ENCODE measurements around the gene TANC1.

DNA sequence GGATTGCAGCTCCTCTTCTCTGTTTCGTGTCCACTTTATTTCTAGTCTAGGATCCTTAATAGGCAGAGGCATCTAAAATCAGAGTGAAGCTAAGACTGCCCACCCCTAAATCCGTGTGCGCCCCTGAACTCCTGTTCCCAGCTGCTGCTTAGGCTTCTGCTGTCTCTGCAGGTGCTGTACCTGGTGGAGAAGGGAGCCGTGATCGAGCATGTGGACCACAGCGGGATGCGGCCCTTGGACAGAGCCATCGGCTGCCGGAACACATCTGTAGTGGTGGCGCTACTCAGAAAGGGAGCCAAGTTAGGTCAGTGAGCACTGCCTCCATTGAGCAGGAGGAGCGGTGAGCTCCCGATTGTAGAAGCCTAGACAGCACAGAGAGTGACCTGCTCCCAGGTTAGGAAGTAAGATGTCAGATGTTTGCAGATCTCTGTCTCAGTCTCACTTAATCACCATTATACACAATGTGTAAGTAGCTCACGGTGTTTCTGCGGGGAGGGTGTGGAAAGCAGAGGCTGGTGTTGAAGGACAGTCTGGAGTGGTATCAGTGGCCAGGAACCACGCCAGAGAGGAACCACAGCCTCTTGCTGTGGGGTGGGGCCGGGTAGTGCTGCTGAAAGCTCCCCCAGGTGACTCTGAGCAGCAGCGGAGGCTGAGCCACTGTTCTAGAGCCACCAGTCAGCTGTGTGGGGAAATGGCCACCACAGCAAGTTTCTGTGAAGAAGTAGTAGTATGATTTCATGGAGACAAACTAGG is 255.8 kb downstream of the TANC1 start:
- TF ChIP-seq, protein P1, sequence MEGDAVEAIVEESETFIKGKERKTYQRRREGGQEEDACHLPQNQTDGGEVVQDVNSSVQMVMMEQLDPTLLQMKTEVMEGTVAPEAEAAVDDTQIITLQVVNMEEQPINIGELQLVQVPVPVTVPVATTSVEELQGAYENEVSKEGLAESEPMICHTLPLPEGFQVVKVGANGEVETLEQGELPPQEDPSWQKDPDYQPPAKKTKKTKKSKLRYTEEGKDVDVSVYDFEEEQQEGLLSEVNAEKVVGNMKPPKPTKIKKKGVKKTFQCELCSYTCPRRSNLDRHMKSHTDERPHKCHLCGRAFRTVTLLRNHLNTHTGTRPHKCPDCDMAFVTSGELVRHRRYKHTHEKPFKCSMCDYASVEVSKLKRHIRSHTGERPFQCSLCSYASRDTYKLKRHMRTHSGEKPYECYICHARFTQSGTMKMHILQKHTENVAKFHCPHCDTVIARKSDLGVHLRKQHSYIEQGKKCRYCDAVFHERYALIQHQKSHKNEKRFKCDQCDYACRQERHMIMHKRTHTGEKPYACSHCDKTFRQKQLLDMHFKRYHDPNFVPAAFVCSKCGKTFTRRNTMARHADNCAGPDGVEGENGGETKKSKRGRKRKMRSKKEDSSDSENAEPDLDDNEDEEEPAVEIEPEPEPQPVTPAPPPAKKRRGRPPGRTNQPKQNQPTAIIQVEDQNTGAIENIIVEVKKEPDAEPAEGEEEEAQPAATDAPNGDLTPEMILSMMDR (IDR thresholded peaks at IDR 0.05; ENCODE audit: poor library complexity, severe bottlenecking) = no peak
- no peak for TF ChIP-seq EP300 (conservative IDR thresholded peaks at IDR 0.05; ENCODE audit: poor library complexity, severe bottlenecking)
- no peak for TF ChIP-seq TAF1 (IDR thresholded peaks at IDR 0.05; ENCODE audit: low read depth)
- TF ChIP-seq MXI1 (conservative IDR thresholded peaks at IDR 0.05; ENCODE audit: poor library complexity, severe bottlenecking) = no peak
- no peak for TF ChIP-seq POLR2AphosphoS5 (IDR thresholded peaks at IDR 0.05)
- TF ChIP-seq, protein P2, sequence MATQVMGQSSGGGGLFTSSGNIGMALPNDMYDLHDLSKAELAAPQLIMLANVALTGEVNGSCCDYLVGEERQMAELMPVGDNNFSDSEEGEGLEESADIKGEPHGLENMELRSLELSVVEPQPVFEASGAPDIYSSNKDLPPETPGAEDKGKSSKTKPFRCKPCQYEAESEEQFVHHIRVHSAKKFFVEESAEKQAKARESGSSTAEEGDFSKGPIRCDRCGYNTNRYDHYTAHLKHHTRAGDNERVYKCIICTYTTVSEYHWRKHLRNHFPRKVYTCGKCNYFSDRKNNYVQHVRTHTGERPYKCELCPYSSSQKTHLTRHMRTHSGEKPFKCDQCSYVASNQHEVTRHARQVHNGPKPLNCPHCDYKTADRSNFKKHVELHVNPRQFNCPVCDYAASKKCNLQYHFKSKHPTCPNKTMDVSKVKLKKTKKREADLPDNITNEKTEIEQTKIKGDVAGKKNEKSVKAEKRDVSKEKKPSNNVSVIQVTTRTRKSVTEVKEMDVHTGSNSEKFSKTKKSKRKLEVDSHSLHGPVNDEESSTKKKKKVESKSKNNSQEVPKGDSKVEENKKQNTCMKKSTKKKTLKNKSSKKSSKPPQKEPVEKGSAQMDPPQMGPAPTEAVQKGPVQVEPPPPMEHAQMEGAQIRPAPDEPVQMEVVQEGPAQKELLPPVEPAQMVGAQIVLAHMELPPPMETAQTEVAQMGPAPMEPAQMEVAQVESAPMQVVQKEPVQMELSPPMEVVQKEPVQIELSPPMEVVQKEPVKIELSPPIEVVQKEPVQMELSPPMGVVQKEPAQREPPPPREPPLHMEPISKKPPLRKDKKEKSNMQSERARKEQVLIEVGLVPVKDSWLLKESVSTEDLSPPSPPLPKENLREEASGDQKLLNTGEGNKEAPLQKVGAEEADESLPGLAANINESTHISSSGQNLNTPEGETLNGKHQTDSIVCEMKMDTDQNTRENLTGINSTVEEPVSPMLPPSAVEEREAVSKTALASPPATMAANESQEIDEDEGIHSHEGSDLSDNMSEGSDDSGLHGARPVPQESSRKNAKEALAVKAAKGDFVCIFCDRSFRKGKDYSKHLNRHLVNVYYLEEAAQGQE (IDR thresholded peaks at IDR 0.05; ENCODE audit: borderline replicate concordance) = no peak
- no peak for TF ChIP-seq EZH2 (IDR thresholded peaks at IDR 0.05; ENCODE audit: borderline replicate concordance, insufficient read depth, low read length, poor library complexity, severe bottlenecking)
- no peak for TF ChIP-seq RAD21 (conservative IDR thresholded peaks at IDR 0.05)

All from neural cell (in vitro differentiated cells).